ENCODE measurements around the gene RHOB. TPM values are rescaled to one million over a fixed set of nuclear protein-coding genes. Genes with fewer than 3 reads are reported as not detected.

Gene RHOB
- total RNA-seq, 1 experiment from 2014 or later: not detected

Small RNAs within 50 kb of the gene (small RNA-seq; reads per million reads assigned to genes)
- not detected for gene RF00019
- gene RNA5SP86: not detected

Other genes with a start within 250 kb of the RHOB start
- 11.5 and 25.1 TPM in 2 replicates for gene SDC1, start 221.9 kb upstream of the RHOB start, total RNA-seq (2014; rRNA removed; shearing (Covaris generic); ENCODE audit: low replicate concordance)
- gene PUM2, start 96.2 kb upstream of the RHOB start, total RNA-seq (2014; rRNA removed; shearing (Covaris generic); ENCODE audit: low replicate concordance): 60.1 and 80.3 TPM in 2 replicates
- 10.6 and 12.8 TPM in 2 replicates for gene HS1BP3, start 204.0 kb downstream of the RHOB start, total RNA-seq (2014; rRNA removed; shearing (Covaris generic); ENCODE audit: low replicate concordance)
- gene GDF7, start 220.1 kb downstream of the RHOB start, total RNA-seq (2014; rRNA removed; shearing (Covaris generic); ENCODE audit: low replicate concordance): under 0.01 and 0.29 TPM in 2 replicates

Measured in Karpas-422 (cell line).